Mucosa of descending colon (tissue), 3 donors: ENCODE results near the gene APH1A. TPM values are rescaled to one million over a fixed set of nuclear protein-coding genes. Genes with fewer than 3 reads are reported as not detected.

ENCODE experiments used
- ATAC-seq: fragments of 200-7000 bp; cut with Tn5 transposase; one replicate; pipeline ENCODE4 v1.9.1; 2020; ENCODE audit warnings: mild to moderate bottlenecking, moderate library complexity
- DNase-seq, 3 donors: peaks; one replicate each; pipeline ENCODE4 v3.0.0-alpha.2; 2020
- H3K36me3 ChIP-seq: fragments of 200-600 bp; one replicate; pipeline ENCODE4 v1.8.0; 2021; ENCODE audit warnings: low read depth, mild to moderate bottlenecking
- H3K4me1 ChIP-seq: fragments of 200-600 bp; one replicate; pipeline ENCODE4 v1.8.0; 2021; ENCODE audit warnings: low read depth, mild to moderate bottlenecking
- H3K4me3 ChIP-seq: fragments of 200-600 bp; one replicate; pipeline ENCODE4 v1.8.0; 2021; ENCODE audit warnings: mild to moderate bottlenecking
- H3K9me3 ChIP-seq: fragments of 200-600 bp; one replicate; pipeline ENCODE4 v1.8.0; 2021; ENCODE audit warnings: mild to moderate bottlenecking
- intact Hi-C, 2 donors: fragments of 100-400 bp; cut with DNase I in 1 of 2; cut with micrococcal nuclease in 1 of 2; formaldehyde crosslinking; loops; one replicate each; pipeline versions ENCODE4 v1.11.0 to v1.11.1; 2022; cut with DNase I, micrococcal nuclease
- total RNA-seq, 3 donors: library from RNA; stranded (reverse); fragmentation: NEBNext Ultra II Directional in 2 of 3; extraction: Animal tissue kit (Norgen Biotek cat#: 25700) in 2 of 3; gene quantifications; one replicate each; pipeline versions ENCODE4 v1.2.1 to v1.2.4, GENCODE V29; 2021 to 2023
- TF ChIP-seq, protein P1 (sequence below): fragments of 200-600 bp; IDR thresholded peaks from one replicate; pipeline ENCODE4 v1.8.0; 2022; ENCODE audit warnings: antibody characterized with exemption, mild to moderate bottlenecking
- donor health status: DM: no; HTN: no; CAD: no; lungs with moderate emphysema.
- donor health status: DM: no; HTN: no; CAD: no.
- donor health status: DM: no; HTN: yes; CAD: no.

Gene APH1A
- total RNA-seq, 3 donors from 2014 or later: 128 to 212 (median 188) TPM

DNA sequence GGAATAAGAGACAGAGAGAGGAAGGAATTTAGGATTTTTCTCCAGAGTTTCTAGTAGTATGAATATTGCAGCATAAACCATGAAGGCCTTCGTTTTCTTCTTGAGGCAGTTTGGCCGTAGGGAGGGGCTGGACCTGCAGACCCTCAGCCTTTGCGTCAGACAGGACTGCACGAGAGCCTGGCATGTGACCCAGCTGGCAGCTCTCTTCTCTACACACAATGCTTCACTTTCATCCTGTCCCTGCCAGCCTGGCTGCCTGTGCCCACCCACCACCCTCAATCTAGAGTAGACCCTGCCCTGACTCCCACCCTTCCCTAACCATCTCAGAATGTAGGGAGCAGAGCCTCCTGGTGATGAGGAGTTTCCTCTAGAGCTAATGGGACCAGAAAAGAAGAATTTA is 9.6 kb downstream of the APH1A start:
- Histone ChIP-seq H3K9me3 (no peaks in the 10 kb centered on the region), H3K36me3 (no peaks in the 10 kb centered on the region), H3K4me3 (no peak overlapping the region), H3K4me1 (peaks cover 19% of the 10 kb centered on the region)
- TF ChIP-seq, protein P1, sequence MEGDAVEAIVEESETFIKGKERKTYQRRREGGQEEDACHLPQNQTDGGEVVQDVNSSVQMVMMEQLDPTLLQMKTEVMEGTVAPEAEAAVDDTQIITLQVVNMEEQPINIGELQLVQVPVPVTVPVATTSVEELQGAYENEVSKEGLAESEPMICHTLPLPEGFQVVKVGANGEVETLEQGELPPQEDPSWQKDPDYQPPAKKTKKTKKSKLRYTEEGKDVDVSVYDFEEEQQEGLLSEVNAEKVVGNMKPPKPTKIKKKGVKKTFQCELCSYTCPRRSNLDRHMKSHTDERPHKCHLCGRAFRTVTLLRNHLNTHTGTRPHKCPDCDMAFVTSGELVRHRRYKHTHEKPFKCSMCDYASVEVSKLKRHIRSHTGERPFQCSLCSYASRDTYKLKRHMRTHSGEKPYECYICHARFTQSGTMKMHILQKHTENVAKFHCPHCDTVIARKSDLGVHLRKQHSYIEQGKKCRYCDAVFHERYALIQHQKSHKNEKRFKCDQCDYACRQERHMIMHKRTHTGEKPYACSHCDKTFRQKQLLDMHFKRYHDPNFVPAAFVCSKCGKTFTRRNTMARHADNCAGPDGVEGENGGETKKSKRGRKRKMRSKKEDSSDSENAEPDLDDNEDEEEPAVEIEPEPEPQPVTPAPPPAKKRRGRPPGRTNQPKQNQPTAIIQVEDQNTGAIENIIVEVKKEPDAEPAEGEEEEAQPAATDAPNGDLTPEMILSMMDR: no peak
- no peak for DNase-seq
- intact Hi-C loops: no loop called here
- no peak for ATAC-seq

DNA sequence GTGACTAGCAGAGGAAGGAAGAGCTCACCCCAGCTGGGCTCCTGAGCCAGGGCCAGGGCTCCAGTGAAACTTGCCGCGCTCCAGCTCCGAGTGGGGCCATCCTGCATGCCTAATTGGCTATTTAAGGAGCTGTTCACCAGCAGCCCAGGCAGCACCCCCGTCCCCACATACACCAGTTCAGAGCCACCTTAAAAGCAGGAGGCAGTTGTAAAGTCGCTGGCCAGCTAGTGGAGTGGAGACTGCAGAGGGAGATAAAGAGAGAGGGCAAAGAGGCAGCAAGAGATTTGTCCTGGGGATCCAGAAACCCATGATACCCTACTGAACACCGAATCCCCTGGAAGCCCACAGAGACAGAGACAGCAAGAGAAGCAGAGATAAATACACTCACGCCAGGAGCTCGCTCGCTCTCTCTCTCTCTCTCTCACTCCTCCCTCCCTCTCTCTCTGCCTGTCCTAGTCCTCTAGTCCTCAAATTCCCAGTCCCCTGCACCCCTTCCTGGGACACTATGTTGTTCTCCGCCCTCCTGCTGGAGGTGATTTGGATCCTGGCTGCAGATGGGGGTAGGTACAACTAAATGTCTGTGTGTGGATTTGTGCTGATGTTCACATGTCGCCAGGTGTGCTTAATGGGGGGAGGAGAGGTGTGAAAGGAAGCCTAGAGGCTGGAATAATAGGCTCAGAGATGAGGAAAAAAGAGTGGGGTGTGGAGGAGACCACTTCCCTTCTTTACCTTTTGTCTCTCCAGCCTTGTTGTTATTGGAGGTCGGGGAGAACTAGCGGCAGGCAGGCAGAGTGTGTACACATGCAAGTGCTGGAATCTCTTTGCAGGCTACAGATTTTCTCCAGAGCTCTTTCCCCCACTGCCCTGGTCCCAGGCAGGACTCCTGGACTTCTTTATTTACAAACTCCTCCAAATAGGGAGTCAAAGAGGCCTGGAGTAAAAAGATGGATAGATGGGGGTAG is 10.9 kb downstream of the APH1A start, which contains the start of gene CA14:
TSS of gene CA14 (plus strand) at position 151 of the 962 bp plus-strand sequence. CDS start at position 506, 355 bp downstream.
- Histone ChIP-seq H3K4me3 (no peak within 1 kb of the TSS), H3K9me3 (no peaks in the 10 kb centered on the region), H3K36me3 (no peaks in the 10 kb centered on the region), H3K4me1 (peaks cover 19% of the 10 kb centered on the region)
- TF ChIP-seq, protein P1: no peak
- DNase-seq (no peak), ATAC-seq (no peak)
- intact Hi-C loops: no loop called here

- TF ChIP-seq, protein P1: no peak
- ATAC-seq (no peak), DNase-seq (no peak)
- H3K4me3 ChIP-seq: no peak overlapping the region
- H3K9me3 ChIP-seq: no peaks in the 10 kb centered on the region
- H3K4me1 ChIP-seq: peaks cover 19% of the 10 kb centered on the region
- H3K36me3 ChIP-seq: no peaks in the 10 kb centered on the region
- intact Hi-C loops: no loop called here
Measured at GRCh38 chr1:150256554-150257341, 12.1 kb downstream of the APH1A start.

- intact Hi-C loops: no loop called here
- ATAC-seq (no peak), DNase-seq (no peak)
- Histone ChIP-seq H3K36me3 (no peaks in the 10 kb centered on the region), H3K4me1 (peaks cover 19% of the 10 kb centered on the region), H3K9me3 (no peaks in the 10 kb centered on the region), H3K4me3 (no peak overlapping the region)
- TF ChIP-seq, protein P1: no peak
Measured at GRCh38 chr1:150256198-150256553, 12.6 kb downstream of the APH1A start.

GRCh38 chr1:150249936-150250335 is 18.9 kb downstream of the APH1A start:
- H3K4me1 ChIP-seq: no peaks in the 10 kb centered on the region
- H3K36me3 ChIP-seq: no peaks in the 10 kb centered on the region
- intact Hi-C loops: no loop called here
- H3K9me3 ChIP-seq: no peaks in the 10 kb centered on the region
- ATAC-seq: no peak
- H3K4me3 ChIP-seq: no peak overlapping the region
- TF ChIP-seq, protein P1: no peak
- no peak for DNase-seq
